HepG2 (cell line): ENCODE measurements around the gene NFKBIL1. TPM values are rescaled to one million over a fixed set of nuclear protein-coding genes. Genes with fewer than 3 reads are reported as not detected.

Experiments
- CBX5 ChIP-seq: sonication (generic); formaldehyde crosslinking; IDR thresholded peaks from 2 replicates; pipeline ENCODE4 v1.4.0; 2020; ENCODE audit warnings: missing genetic modification reagents, borderline replicate concordance
- CC2D1A ChIP-seq: sonication (generic); formaldehyde crosslinking; IDR thresholded peaks from 2 replicates; pipeline ENCODE4 v1.8.1; 2023; ENCODE audit warnings: mild to moderate bottlenecking, missing genetic modification reagents
- CSRNP1 ChIP-seq: sonication (generic); formaldehyde crosslinking; IDR thresholded peaks from 2 replicates; pipeline ENCODE4 v1.8.1; 2023; ENCODE audit warnings: mild to moderate bottlenecking, missing genetic modification reagents
- FOXO1 ChIP-seq: sonication (generic); formaldehyde crosslinking; IDR thresholded peaks from 2 replicates; pipeline ENCODE4 v1.4.0; 2020; ENCODE audit warnings: missing genetic modification reagents
- FOXO4 ChIP-seq: sonication (generic); formaldehyde crosslinking; conservative IDR thresholded peaks from 2 replicates; pipeline ENCODE4 v1.8.1; 2023; ENCODE audit warnings: missing genetic modification reagents
- GABPB1 ChIP-seq: IDR thresholded peaks from 2 replicates; pipeline ENCODE4 v1.6.1; 2016; ENCODE audit warnings: mild to moderate bottlenecking, missing genetic modification reagents, moderate library complexity, missing compliant biosample characterization
- MED8 ChIP-seq: sonication (generic); formaldehyde crosslinking; IDR thresholded peaks from 2 replicates; pipeline ENCODE4 v1.8.1; 2023; ENCODE audit warnings: mild to moderate bottlenecking, missing genetic modification reagents; ENCODE audit not compliant: insufficient replicate concordance
- MTF2 ChIP-seq: sonication (generic); formaldehyde crosslinking; IDR thresholded peaks from 2 replicates; pipeline ENCODE4 v1.5.0; 2020; ENCODE audit warnings: missing genetic modification reagents, borderline replicate concordance
- PRMT3 ChIP-seq: sonication (generic); formaldehyde crosslinking; IDR thresholded peaks from 2 replicates; pipeline ENCODE4 v1.8.1; 2022; ENCODE audit warnings: low read depth, mild to moderate bottlenecking, moderate library complexity, missing genetic modification reagents, borderline replicate concordance
- SALL1 ChIP-seq: sonication (generic); formaldehyde crosslinking; IDR thresholded peaks from 2 replicates; pipeline ENCODE4 v1.8.0; 2022; ENCODE audit warnings: mild to moderate bottlenecking, missing genetic modification reagents
- SNAPC5 ChIP-seq: sonication (generic); formaldehyde crosslinking; IDR thresholded peaks from 2 replicates; pipeline ENCODE4 v1.8.1; 2023; ENCODE audit warnings: mild to moderate bottlenecking, missing genetic modification reagents, borderline replicate concordance
- SNRNP70 ChIP-seq: fragments of 200-400 bp; formaldehyde crosslinking; IDR thresholded peaks from 2 replicates; pipeline ENCODE4 v1.6.1; 2017; ENCODE audit warnings: mild to moderate bottlenecking, low read depth, low read length, moderate library complexity
- ZBTB10 ChIP-seq: sonication (generic); formaldehyde crosslinking; IDR thresholded peaks from 2 replicates; pipeline ENCODE4 v1.4.0; 2020; ENCODE audit warnings: missing genetic modification reagents, borderline replicate concordance
- ZBTB3 ChIP-seq: sonication (generic); formaldehyde crosslinking; IDR thresholded peaks from 2 replicates; pipeline ENCODE4 v1.4.0; 2020; ENCODE audit warnings: low read depth, mild to moderate bottlenecking, moderate library complexity, missing genetic modification reagents, borderline replicate concordance
- ZNF468 ChIP-seq: sonication (generic); formaldehyde crosslinking; IDR thresholded peaks from 2 replicates; pipeline ENCODE4 v1.8.0; 2022; ENCODE audit warnings: mild to moderate bottlenecking, moderate library complexity, missing genetic modification reagents
- ZNF614 ChIP-seq: IDR thresholded peaks from 2 replicates; pipeline ENCODE4 v1.6.1; 2018; ENCODE audit warnings: missing biosample characterization, missing genetic modification reagents, inconsistent platforms, borderline replicate concordance
- ZNF691 ChIP-seq: sonication (generic); formaldehyde crosslinking; IDR thresholded peaks from 2 replicates; pipeline ENCODE4 v1.4.0; 2020; ENCODE audit warnings: missing genetic modification reagents, low read depth, mild to moderate bottlenecking, borderline replicate concordance
- ZNF879 ChIP-seq: sonication (generic); formaldehyde crosslinking; IDR thresholded peaks from 2 replicates; pipeline ENCODE4 v1.8.1; 2023; ENCODE audit warnings: missing genetic modification reagents
- polyA plus RNA-seq, 8 experiments: library from polyadenylated mRNA; depleted of rRNA in 3 of 8; stranded (reverse) in 7 of 8; unstranded in 1 of 8; fragments of >200 nt; fragmentation: Illumina TruSeq in 4 of 8; extraction: Trizol in 4 of 8; gene quantifications; 2 replicates each; pipeline versions ENCODE4 v1.2.1 to v1.2.3, GENCODE V29; 2011 to 2016; ENCODE audit warnings: low read depth in 4 of 8, missing spikeins in 1 of 8, mixed read lengths in 1 of 8; ENCODE audit not compliant: insufficient read depth in 1 of 8
- total RNA-seq, 5 experiments: library from RNA; depleted of rRNA; stranded (reverse); fragments of >200 nt; fragmentation: Illumina TruSeq; extraction: Trizol; gene quantifications; 2 replicates each; pipeline ENCODE4 v1.2.3, GENCODE V29; 2016; ENCODE audit warnings: low read depth in 1 of 5

NFKBIL1 gene
- total and polyA plus RNA-seq, 2 of the 13 experiments (the other 11 are each of a cell fraction or from before 2014, with no cell fraction given) = 9.7 to 19.5 TPM

- 0 out of 2 replicates have a peak, but pooled peaks have one; percentile 49 for TF ChIP-seq ZBTB10
- TF ChIP-seq ZBTB3 (CRISPR knock-in tag) = peak; percentile 63; the same call in 1 of the 2 replicates
- TF ChIP-seq PRMT3 (CRISPR knock-in tag) = 0 out of 2 replicates have a peak, but pooled peaks have one; percentile 66
- peak; percentile 98 for TF ChIP-seq GABPB1
- TF ChIP-seq SNRNP70 = no peak
- no peak for TF ChIP-seq FOXO4 (CRISPR knock-in tag)
- TF ChIP-seq ZNF614 (CRISPR knock-in tag) = peak; percentile 75
- TF ChIP-seq ZNF691 (CRISPR knock-in tag) = peak; percentile 77
- no peak for TF ChIP-seq MTF2 (CRISPR knock-in tag)
- TF ChIP-seq FOXO1 (CRISPR knock-in tag) = peak; percentile 53; the same call in 1 of the 2 replicates
- 0 out of 2 replicates have a peak, but pooled peaks have one; percentile 22 for TF ChIP-seq ZNF468 (CRISPR knock-in tag)
- TF ChIP-seq ZNF879 (CRISPR knock-in tag) = no peak
- TF ChIP-seq SALL1 (CRISPR knock-in tag) = peak; percentile 77
- 0 out of 2 replicates have a peak, but pooled peaks have one; percentile 6 for TF ChIP-seq CSRNP1 (CRISPR knock-in tag)
- TF ChIP-seq MED8 (CRISPR knock-in tag) = peak; percentile 93
- TF ChIP-seq CBX5 = peak; percentile 91
- TF ChIP-seq SNAPC5 (CRISPR knock-in tag) = 0 out of 2 replicates have a peak, but pooled peaks have one; percentile 50
- TF ChIP-seq CC2D1A = peak; percentile 89; the same call in 1 of the 2 replicates
Measured at GRCh38 chr6:31541658-31542521, 5.5 kb upstream of the NFKBIL1 start, which contains the start of gene DDX39B (continued).
